ENCODE results near the gene BRSK1.

Gene BRSK1

DNA sequence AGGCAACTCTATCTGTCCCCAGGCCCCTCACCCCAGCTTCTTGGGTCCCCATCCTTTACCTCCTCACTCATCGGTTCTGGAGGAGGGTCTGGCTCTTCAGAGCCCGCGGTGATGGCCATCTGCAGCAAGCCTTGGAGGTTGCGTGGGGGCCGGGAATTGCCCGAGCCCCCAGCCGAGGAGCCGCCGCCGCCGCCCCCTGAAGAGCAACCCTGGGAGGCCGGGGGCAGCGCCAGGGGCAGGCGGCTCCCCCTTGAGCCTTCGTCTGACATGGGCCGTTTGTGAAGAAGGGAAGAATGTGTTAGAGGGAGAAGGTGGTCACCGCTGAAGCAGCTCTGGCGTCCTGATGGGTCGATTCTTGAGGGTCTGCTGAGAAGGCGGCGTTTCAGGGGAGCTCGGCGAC, 4.5 kb upstream of the BRSK1 start:
- H3K4me1 ChIP-seq (ENCODE audit: control insufficient read depth, insufficient read depth, low read length) = peaks cover 11% of the 10 kb centered on the region
- H3K4me3 ChIP-seq (ENCODE audit: low read length) = peak overlapping the region; percentile 81
- H3K9me3 ChIP-seq (replicated peaks; ENCODE audit: low read length) = no peaks in the 10 kb centered on the region
- no peaks in the 10 kb centered on the region for H3K27me3 ChIP-seq (ENCODE audit: control insufficient read depth, insufficient read depth, low read length)
- peak overlapping the region; percentile 76 for H3K9ac ChIP-seq (ENCODE audit: low read depth, low read length)
- H3K4me2 ChIP-seq (ENCODE audit: low read length) = peak overlapping the region; percentile 93
- H3K36me3 ChIP-seq (ENCODE audit: insufficient read depth, low read length) = peaks cover 8% of the 10 kb centered on the region

DNA sequence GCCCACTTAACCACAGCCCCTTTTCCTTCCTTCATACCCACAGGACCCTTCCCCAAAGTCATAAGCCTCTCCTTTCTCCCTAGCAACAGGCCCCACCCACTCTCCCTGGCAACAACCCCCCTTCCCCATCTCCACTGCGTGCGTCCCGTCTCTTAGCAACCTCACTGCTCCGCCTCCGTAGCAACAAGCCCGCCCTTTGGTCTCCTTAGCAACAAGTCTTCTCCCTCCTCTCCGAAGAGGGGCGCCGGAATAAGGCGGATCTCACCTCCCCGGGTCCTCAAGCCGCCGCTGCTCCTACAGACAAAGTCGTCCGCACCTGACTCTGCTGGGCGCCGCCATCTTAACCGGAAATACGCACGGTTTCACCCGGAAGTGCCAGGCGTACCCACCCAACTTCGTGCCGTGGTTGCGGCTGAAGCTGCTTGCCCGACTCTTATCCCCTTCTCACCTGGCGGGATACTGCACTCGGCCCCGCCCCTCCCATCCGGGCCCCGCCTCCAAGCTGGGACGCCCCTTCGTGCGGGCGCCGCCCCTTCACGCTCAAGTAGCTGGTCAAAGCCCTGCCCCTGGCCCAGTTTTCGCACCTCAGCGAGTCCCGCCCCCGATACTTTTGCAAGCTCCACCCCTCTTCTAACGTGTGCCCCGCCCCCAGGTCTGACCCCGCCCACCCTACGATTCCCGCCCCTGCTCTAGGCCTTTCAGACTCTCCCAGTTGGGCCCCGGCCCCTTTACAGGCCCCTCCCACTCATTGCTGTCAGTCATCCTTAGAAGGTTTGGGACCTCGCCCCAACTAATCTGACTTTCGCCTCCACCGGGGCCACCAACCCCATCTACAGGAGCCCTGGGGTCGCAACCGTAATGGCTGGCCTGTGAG, 3.8 kb upstream of the BRSK1 start, which contains the start of gene HSPBP1:
HSPBP1 (minus strand) TSS at position 341 of the 874 bp plus-strand sequence. CDS start 502 bp downstream, outside the sequence.
- Histone ChIP-seq H3K36me3 (ENCODE audit: insufficient read depth, low read length) (peaks cover 8% of the 10 kb centered on the region), H3K9me3 (replicated peaks; ENCODE audit: low read length) (no peaks in the 10 kb centered on the region), H3K27me3 (ENCODE audit: control insufficient read depth, insufficient read depth, low read length) (no peaks in the 10 kb centered on the region), H3K4me2 (ENCODE audit: low read length) (peak within 1 kb of the TSS; percentile 93), H3K4me1 (ENCODE audit: control insufficient read depth, insufficient read depth, low read length) (peaks cover 11% of the 10 kb centered on the region), H3K9ac (ENCODE audit: low read depth, low read length) (peak within 1 kb of the TSS; percentile 76), H3K4me3 (ENCODE audit: low read length) (peak within 1 kb of the TSS; percentile 81)

DNA sequence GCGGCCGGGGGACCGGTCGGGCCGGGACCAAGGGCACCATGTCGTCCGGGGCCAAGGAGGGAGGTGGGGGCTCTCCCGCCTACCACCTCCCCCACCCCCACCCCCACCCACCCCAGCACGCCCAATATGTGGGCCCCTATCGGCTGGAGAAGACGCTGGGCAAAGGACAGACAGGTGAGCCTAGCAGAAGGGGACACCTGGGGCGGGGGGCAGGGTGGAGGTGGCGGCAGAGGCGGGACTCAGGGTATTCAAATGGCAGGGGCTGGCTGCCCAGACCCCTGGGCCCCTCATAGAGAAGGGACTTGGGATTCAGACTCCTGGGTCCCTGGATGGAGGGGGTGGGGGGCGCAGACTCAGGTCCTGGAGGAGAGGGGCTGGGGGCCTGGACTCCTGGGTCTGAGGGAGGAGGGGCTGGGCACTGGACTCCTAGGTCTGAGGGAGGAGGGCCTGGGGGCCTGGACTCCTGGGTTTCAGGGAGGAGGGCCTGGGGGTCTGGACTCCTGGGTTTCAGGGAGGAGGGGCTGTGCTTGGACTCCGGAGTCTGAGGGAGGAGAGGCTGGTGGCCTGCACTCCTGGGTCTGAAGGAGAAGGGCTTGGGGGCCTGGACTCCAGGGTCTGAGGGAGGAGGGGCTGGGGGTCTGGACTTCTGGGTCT, 735 bp downstream of the BRSK1 start:
- peak overlapping the region; percentile 30 for H3K4me3 ChIP-seq (ENCODE audit: low read length)
- no peaks in the 10 kb centered on the region for H3K36me3 ChIP-seq (ENCODE audit: insufficient read depth, low read length)
- no peaks in the 10 kb centered on the region for H3K9me3 ChIP-seq (replicated peaks; ENCODE audit: low read length)
- peaks cover 7% of the 10 kb centered on the region for H3K4me1 ChIP-seq (ENCODE audit: control insufficient read depth, insufficient read depth, low read length)
- no peak overlapping the region for H3K9ac ChIP-seq (ENCODE audit: low read depth, low read length)
- no peaks in the 10 kb centered on the region for H3K27me3 ChIP-seq (ENCODE audit: control insufficient read depth, insufficient read depth, low read length)
- peak overlapping the region; percentile 37 for H3K4me2 ChIP-seq (ENCODE audit: low read length)

DNA sequence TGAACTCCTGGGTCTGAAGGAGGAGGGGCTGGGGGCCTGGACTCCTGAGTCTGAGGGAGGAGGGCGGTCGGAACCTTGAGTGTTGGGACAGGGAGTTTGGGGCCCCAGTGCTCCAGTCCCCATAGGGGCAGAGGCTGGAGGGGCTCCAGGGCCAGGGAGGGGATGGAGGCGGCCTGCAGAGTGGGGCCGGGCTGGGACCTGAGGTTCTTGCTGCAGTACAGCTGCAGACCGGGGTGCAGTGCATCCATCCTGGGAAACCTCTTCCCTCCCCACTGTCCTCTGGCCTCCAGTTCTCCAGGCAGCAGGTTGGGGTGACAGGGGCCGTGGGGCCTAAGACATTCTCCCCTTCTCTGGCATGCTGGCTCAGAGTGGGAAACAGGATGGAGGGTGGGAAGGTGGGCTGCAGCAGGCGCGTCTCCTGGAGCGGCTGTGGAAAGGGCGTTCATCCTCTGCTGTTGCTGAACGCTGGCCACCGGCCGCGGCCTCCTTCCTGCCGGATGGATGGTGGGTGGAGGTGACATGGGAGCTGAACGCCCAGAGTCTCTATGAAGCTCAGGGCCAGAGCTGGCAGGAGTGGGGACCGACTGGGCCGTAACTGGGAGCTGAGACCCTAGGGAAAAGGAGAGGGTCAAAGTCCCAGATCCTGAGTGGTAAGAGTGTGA, 1.6 kb downstream of the BRSK1 start:
- no peaks in the 10 kb centered on the region for H3K27me3 ChIP-seq (ENCODE audit: control insufficient read depth, insufficient read depth, low read length)
- H3K4me3 ChIP-seq (ENCODE audit: low read length) = peak overlapping the region; percentile 27
- peaks cover 7% of the 10 kb centered on the region for H3K4me1 ChIP-seq (ENCODE audit: control insufficient read depth, insufficient read depth, low read length)
- H3K36me3 ChIP-seq (ENCODE audit: insufficient read depth, low read length) = no peaks in the 10 kb centered on the region
- H3K4me2 ChIP-seq (ENCODE audit: low read length) = peak overlapping the region; percentile 35
- H3K9ac ChIP-seq (ENCODE audit: low read depth, low read length) = no peak overlapping the region
- H3K9me3 ChIP-seq (replicated peaks; ENCODE audit: low read length) = no peaks in the 10 kb centered on the region

DNA sequence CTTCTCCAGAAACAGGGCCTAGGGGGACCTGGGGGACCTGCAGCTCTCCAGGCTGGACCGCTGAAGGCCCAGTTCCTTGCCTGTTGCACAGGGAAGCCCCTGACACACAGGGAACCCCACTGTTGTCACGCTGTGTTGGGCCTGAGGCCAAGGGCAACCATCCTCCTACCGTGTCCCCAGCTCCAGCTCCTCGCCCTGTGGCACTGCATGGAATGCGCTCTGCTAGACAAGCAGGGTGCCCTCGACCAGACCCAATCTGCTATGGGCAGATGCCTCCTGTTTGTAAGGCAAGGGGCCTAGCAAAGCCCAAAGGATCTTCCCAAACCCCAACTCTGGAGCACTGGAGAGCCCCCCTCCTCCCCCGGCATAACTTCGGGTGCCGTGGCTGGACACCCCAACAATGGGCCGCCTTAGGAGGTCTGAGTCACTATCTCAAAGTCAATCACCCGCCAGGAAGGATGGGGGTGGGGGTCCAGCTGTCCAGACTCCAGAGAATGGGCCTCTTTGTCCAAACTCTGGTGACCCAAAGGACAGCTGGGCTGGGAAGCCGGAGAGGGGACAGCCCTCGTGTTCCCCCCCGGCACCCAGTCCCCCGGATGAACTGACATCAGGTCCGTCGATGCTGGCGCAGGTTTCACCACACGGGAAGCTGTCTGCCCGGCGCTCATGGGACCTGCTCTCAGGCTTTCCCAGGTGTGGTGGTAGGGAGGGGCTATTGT, 3.7 kb downstream of the BRSK1 start:
- Histone ChIP-seq H3K4me2 (ENCODE audit: low read length) (no peak overlapping the region), H3K9me3 (replicated peaks; ENCODE audit: low read length) (no peaks in the 10 kb centered on the region), H3K4me1 (ENCODE audit: control insufficient read depth, insufficient read depth, low read length) (no peaks in the 10 kb centered on the region), H3K9ac (ENCODE audit: low read depth, low read length) (no peak overlapping the region), H3K4me3 (ENCODE audit: low read length) (no peak overlapping the region), H3K27me3 (ENCODE audit: control insufficient read depth, insufficient read depth, low read length) (no peaks in the 10 kb centered on the region), H3K36me3 (ENCODE audit: insufficient read depth, low read length) (no peaks in the 10 kb centered on the region)

DNA sequence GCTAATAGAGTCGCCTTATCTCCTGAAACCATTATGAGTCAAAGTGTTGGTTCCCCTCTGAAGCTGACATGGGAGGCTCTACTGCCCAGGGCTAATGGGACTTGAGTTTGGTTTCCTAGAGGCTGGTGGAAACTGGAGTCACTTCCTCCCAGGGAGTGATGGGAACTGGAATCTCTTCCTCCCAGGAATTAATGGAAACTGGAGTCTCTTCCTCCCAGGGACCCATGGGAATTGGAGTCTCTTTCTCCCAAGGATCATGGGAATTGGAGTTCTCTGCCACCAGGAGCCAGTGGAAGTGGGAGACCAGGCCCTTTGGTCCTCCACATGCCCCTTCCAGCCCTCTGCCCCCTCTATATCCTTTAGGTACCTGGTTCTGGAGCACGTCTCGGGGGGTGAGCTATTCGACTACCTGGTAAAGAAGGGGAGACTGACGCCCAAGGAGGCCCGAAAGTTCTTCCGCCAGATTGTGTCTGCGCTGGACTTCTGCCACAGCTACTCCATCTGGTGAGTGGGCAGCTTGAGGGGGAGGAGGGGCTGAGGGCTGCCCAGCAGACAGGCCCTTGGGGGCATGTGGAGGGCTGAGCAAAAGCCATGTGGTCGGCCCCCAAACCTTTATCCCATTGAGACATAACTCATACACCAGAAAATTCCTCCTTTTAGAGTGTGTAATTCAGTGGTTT, 5.5 kb downstream of the BRSK1 start:
- H3K4me3 ChIP-seq (ENCODE audit: low read length) = no peak overlapping the region
- no peak overlapping the region for H3K9ac ChIP-seq (ENCODE audit: low read depth, low read length)
- no peaks in the 10 kb centered on the region for H3K9me3 ChIP-seq (replicated peaks; ENCODE audit: low read length)
- no peaks in the 10 kb centered on the region for H3K4me1 ChIP-seq (ENCODE audit: control insufficient read depth, insufficient read depth, low read length)
- no peaks in the 10 kb centered on the region for H3K36me3 ChIP-seq (ENCODE audit: insufficient read depth, low read length)
- H3K27me3 ChIP-seq (ENCODE audit: control insufficient read depth, insufficient read depth, low read length) = no peaks in the 10 kb centered on the region
- no peak overlapping the region for H3K4me2 ChIP-seq (ENCODE audit: low read length)

DNA sequence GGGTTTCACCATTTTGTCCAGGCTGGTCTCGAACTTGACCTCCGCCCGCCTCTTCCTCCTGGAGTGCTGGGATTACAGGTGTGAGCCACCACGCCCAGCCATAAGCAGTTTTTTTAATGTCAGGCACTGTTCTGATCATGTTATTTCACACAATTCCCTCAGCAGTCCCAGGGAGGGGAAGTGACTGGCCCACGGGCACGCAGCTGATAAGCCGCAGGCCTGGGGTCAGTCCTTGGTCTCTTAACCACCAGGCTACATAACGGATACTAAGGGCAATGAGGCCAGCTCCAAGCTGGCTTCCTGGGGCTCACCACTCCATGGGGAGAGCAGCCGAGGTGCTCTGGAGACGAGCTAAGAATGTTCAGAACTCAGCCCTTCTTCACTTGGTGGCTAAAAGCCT, 13.5 kb downstream of the BRSK1 start:
- no peaks in the 10 kb centered on the region for H3K27me3 ChIP-seq (ENCODE audit: control insufficient read depth, insufficient read depth, low read length)
- no peaks in the 10 kb centered on the region for H3K36me3 ChIP-seq (ENCODE audit: insufficient read depth, low read length)
- no peak overlapping the region for H3K4me3 ChIP-seq (ENCODE audit: low read length)
- no peak overlapping the region for H3K4me2 ChIP-seq (ENCODE audit: low read length)
- no peak overlapping the region for H3K9ac ChIP-seq (ENCODE audit: low read depth, low read length)
- peaks cover 8% of the 10 kb centered on the region for H3K4me1 ChIP-seq (ENCODE audit: control insufficient read depth, insufficient read depth, low read length)
- H3K9me3 ChIP-seq (replicated peaks; ENCODE audit: low read length) = no peaks in the 10 kb centered on the region

DNA sequence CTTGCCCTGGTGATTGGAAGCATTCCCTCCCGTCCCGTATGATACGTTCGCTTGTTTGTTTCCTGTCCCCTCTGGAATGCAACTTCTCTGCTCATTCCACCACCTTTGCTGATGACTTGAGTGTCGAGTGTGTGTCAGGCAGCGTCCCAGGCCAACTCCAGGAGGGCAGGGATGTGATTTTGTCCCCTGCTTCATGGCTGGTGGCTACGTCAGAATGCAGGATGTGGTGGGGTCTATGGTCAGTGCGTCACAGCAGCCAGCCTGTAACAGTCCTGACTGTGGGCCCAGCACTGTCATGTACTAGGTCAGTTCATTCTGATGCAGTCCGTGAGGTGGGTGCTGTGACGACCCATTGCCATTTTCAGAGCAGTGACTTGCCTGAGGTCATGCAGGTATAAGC, 16.2 kb downstream of the BRSK1 start:
- no peaks in the 10 kb centered on the region for H3K9me3 ChIP-seq (replicated peaks; ENCODE audit: low read length)

DNA sequence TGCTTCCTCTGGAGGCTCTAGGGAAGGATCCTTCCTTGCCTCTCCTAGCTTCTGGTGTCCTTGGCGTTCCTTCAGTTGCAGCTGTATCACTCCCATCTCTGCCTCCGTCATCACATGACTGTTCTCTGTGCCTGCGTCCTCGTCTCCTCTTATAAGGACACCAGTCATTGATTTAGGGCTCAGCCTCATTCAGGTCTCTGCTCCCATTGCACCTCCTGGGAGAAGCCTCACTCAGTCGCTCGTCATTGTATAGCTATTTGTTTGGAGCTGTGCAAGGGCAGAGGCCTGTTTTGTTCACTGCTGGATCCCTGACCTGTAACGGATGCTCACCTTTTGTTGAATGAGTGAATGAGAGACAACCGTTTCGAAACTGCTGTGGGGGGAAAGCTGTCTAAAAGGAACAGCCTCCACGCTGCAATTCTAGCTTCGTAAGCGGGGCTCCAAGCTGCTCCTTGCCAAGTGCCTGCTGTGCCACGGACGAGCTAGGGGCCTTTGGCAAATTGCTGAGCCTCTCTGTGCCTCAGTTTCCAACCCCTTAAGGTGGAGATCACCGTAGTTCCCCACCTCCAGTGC, 17.2 kb downstream of the BRSK1 start:
- H3K9me3 ChIP-seq (replicated peaks; ENCODE audit: low read length) = no peaks in the 10 kb centered on the region

More for the DNA sequence above, 16.2 kb downstream of the BRSK1 start:
- no peak overlapping the region for H3K9ac ChIP-seq (ENCODE audit: low read depth, low read length)
- no peak overlapping the region for H3K4me2 ChIP-seq (ENCODE audit: low read length)
- no peak overlapping the region for H3K4me3 ChIP-seq (ENCODE audit: low read length)
- H3K27me3 ChIP-seq (ENCODE audit: control insufficient read depth, insufficient read depth, low read length) = no peaks in the 10 kb centered on the region
- peaks cover 9% of the 10 kb centered on the region for H3K4me1 ChIP-seq (ENCODE audit: control insufficient read depth, insufficient read depth, low read length)
- H3K36me3 ChIP-seq (ENCODE audit: insufficient read depth, low read length) = peaks cover 7% of the 10 kb centered on the region

DNA sequence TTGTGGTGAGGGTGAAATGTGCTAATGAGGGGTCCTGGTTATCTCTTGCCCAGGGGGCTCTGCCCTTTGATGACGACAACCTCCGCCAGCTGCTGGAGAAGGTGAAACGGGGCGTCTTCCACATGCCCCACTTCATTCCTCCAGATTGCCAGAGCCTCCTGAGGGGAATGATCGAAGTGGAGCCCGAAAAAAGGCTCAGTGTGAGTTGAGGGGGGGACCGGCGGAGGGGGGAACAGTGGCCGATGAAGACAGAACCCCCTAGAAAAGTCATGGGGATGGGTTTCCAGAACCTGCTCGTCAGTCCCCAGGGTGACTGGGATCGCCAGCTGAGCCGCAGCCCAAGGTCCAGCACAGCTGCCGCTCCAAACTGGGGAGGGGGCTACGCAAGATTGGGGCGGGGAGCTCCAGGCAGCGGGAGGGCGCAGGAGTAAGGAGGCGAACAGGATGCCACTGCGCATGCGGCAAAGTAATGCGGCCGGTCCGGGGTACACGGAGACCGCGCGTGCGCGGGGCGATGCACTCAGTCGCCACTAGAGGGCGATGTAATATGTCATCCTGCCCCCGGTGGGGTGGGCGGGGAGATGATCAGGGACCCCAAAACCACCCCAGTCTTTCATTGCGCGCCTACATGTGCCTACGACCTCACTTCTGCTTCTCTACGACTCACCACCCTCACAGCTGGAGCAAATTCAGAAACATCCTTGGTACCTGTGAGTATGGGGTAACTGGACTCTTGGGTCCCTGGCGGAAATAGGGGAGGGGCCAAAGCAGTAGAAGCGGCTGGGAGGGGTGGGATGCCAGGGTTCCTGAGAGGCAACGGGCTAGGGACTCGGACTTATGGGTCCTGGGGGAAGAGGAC, 17.9 kb downstream of the BRSK1 start:
- H3K9me3 ChIP-seq (replicated peaks; ENCODE audit: low read length) = no peaks in the 10 kb centered on the region
- peak overlapping the region; percentile 92 for H3K4me2 ChIP-seq (ENCODE audit: low read length)
- peak overlapping the region; percentile 80 for H3K9ac ChIP-seq (ENCODE audit: low read depth, low read length)
- peaks cover 7% of the 10 kb centered on the region for H3K36me3 ChIP-seq (ENCODE audit: insufficient read depth, low read length)
- H3K4me1 ChIP-seq (ENCODE audit: control insufficient read depth, insufficient read depth, low read length) = peaks cover 9% of the 10 kb centered on the region
- H3K4me3 ChIP-seq (ENCODE audit: low read length) = peak overlapping the region; percentile 73
- H3K27me3 ChIP-seq (ENCODE audit: control insufficient read depth, insufficient read depth, low read length) = no peaks in the 10 kb centered on the region

More for the DNA sequence above, 17.2 kb downstream of the BRSK1 start:
- peaks cover 9% of the 10 kb centered on the region for H3K4me1 ChIP-seq (ENCODE audit: control insufficient read depth, insufficient read depth, low read length)
- H3K4me3 ChIP-seq (ENCODE audit: low read length) = peak overlapping the region; percentile 73
- H3K4me2 ChIP-seq (ENCODE audit: low read length) = peak overlapping the region; percentile 92
- H3K9ac ChIP-seq (ENCODE audit: low read depth, low read length) = peak overlapping the region; percentile 80
- H3K27me3 ChIP-seq (ENCODE audit: control insufficient read depth, insufficient read depth, low read length) = no peaks in the 10 kb centered on the region
- H3K36me3 ChIP-seq (ENCODE audit: insufficient read depth, low read length) = peaks cover 7% of the 10 kb centered on the region
